K562 (cell line): ENCODE data around the gene C6orf163. TPM values are rescaled to one million over a fixed set of nuclear protein-coding genes. Genes with fewer than 3 reads are reported as not detected.
A peak's percentile ranks its signal among the peaks of the same experiment; 100 is the strongest.

ENCODE experiments used
- CCNT2 ChIP-seq: IDR thresholded peaks from 2 replicates; pipeline ENCODE4 v1.6.1; 2011; ENCODE audit warnings: borderline replicate concordance, low read depth, mild to moderate bottlenecking, moderate library complexity, mixed read lengths, low read length; ENCODE audit not compliant: insufficient read length; ENCODE audit errors: extremely low read depth
- CREM ChIP-seq: IDR thresholded peaks from 2 replicates; pipeline ENCODE4 v1.6.1; 2014; ENCODE audit warnings: antibody characterized with exemption, low read depth
- CXXC5 ChIP-seq: fragments of 250-450 bp; sonication (Bioruptor Pico); IDR thresholded peaks from 2 replicates; pipeline ENCODE4 v1.8.0; 2022; ENCODE audit warnings: inconsistent platforms, mild to moderate bottlenecking, moderate library complexity
- ESRRA ChIP-seq: fragments of 450-650 bp; IDR thresholded peaks from 2 replicates; pipeline ENCODE4 v1.6.1; 2014; ENCODE audit warnings: low read depth, mild to moderate bottlenecking, moderate library complexity, borderline replicate concordance
- ETS1 ChIP-seq: conservative IDR thresholded peaks from 2 replicates; pipeline ENCODE4 v1.6.1; 2011; ENCODE audit warnings: low read depth, mild to moderate bottlenecking, low read length; ENCODE audit not compliant: control insufficient read depth
- ETV1 ChIP-seq: fragments of 450-650 bp; conservative IDR thresholded peaks from 2 replicates; pipeline ENCODE4 v1.6.1; 2016; ENCODE audit warnings: missing genetic modification characterization, control low read depth, low read depth, missing compliant biosample characterization
- GATAD2A ChIP-seq: fragments of 450-650 bp; IDR thresholded peaks from 2 replicates; pipeline ENCODE4 v1.6.1; 2017
- KAT8 ChIP-seq: fragments of 450-650 bp; IDR thresholded peaks from 2 replicates; pipeline ENCODE4 v1.6.1; 2016; ENCODE audit warnings: low read depth, mild to moderate bottlenecking
- KDM5B ChIP-seq: fragments of 200-600 bp; sonication (generic); IDR thresholded peaks from 2 replicates; pipeline ENCODE4 v1.6.1; 2012; ENCODE audit warnings: low read depth, mild to moderate bottlenecking, moderate library complexity, low read length, control low read depth, inconsistent platforms; ENCODE audit not compliant: insufficient replicate concordance
- KLF13 ChIP-seq: fragments of 450-650 bp; IDR thresholded peaks from 2 replicates; pipeline ENCODE4 v1.6.1; 2016; ENCODE audit warnings: missing genetic modification characterization, low read depth, mild to moderate bottlenecking, missing compliant biosample characterization, moderate library complexity, borderline replicate concordance
- NEUROD1 ChIP-seq: fragments of 150-350 bp; IDR thresholded peaks from 2 replicates; pipeline ENCODE4 v1.6.1; 2014; ENCODE audit warnings: borderline replicate concordance, low read length, low read depth; ENCODE audit not compliant: partially characterized antibody
- PHF8 ChIP-seq: fragments of 200-600 bp; sonication (generic); IDR thresholded peaks from 2 replicates; pipeline ENCODE4 v1.6.1; 2012; ENCODE audit warnings: mixed run types, mild to moderate bottlenecking, inconsistent platforms, low read length, moderate library complexity, borderline replicate concordance
- POLR2A ChIP-seq: fragments of 450-650 bp; conservative IDR thresholded peaks from 2 replicates; pipeline ENCODE4 v1.6.1; 2016
- SMAD4 ChIP-seq: fragments of 250-450 bp; sonication (Bioruptor Pico); conservative IDR thresholded peaks from 2 replicates; pipeline ENCODE4 v1.8.0; 2021; ENCODE audit warnings: inconsistent platforms, mild to moderate bottlenecking, moderate library complexity
- polyA plus RNA-seq, 8 experiments: library from polyadenylated mRNA; depleted of rRNA in 4 of 8; stranded (reverse) in 5 of 8; unstranded in 3 of 8; fragments of >200 nt; fragmentation: Nextera tagmentation in 2 of 8; fragmentation: Illumina TruSeq in 1 of 8; extraction: Ambion mirVana in 2 of 8; extraction: Trizol in 1 of 8; gene quantifications; 2 replicates each; pipeline versions ENCODE4 v1.2.1 to v1.2.3, GENCODE V29; 2011 to 2014; ENCODE audit warnings: inconsistent platforms in 1 of 8, missing spikeins in 1 of 8
- total RNA-seq, 7 experiments: library from RNA; depleted of rRNA in 6 of 7; stranded (reverse); fragments of >200 nt in 6 of 7; fragmentation: Illumina TruSeq in 2 of 7; extraction: Trizol in 2 of 7; gene quantifications; 2 replicates each; pipeline versions ENCODE4 v1.2.1 to v1.2.3, GENCODE V29; 2011 to 2021; ENCODE audit warnings: low replicate concordance in 1 of 7
- TF ChIP-seq, protein P1 (sequence below): fragments of 250-450 bp; sonication (Bioruptor Pico); IDR thresholded peaks from 2 replicates; pipeline ENCODE4 v1.9.0; 2021; ENCODE audit warnings: mild to moderate bottlenecking, inconsistent platforms

Gene C6orf163
- total and polyA plus RNA-seq, 9 of the 15 experiments (the other 6 are each of a cell fraction or from before 2014, with no cell fraction given): 0.67 to 4.7 (median 1.5) TPM

- TF ChIP-seq ESRRA: peak; percentile 87
- TF ChIP-seq GATAD2A: 0 out of 2 replicates have a peak, but pooled peaks have one; percentile 14
- peak; percentile 58; the same call in 1 of the 2 replicates for TF ChIP-seq CREM
- peak; percentile 94 for TF ChIP-seq KDM5B
- peak; percentile 85 for TF ChIP-seq CXXC5 (CRISPR knock-in tag)
- peak; percentile 93 for TF ChIP-seq POLR2A
- TF ChIP-seq ETV1 (tag): peak; percentile 59; the same call in 1 of the 2 replicates
- TF ChIP-seq, protein P1, sequence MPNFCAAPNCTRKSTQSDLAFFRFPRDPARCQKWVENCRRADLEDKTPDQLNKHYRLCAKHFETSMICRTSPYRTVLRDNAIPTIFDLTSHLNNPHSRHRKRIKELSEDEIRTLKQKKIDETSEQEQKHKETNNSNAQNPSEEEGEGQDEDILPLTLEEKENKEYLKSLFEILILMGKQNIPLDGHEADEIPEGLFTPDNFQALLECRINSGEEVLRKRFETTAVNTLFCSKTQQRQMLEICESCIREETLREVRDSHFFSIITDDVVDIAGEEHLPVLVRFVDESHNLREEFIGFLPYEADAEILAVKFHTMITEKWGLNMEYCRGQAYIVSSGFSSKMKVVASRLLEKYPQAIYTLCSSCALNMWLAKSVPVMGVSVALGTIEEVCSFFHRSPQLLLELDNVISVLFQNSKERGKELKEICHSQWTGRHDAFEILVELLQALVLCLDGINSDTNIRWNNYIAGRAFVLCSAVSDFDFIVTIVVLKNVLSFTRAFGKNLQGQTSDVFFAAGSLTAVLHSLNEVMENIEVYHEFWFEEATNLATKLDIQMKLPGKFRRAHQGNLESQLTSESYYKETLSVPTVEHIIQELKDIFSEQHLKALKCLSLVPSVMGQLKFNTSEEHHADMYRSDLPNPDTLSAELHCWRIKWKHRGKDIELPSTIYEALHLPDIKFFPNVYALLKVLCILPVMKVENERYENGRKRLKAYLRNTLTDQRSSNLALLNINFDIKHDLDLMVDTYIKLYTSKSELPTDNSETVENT (CRISPR knock-in tag): peak; percentile 99
- TF ChIP-seq ETS1: peak; percentile 72
- no peak for TF ChIP-seq KAT8
- TF ChIP-seq SMAD4 (CRISPR knock-in tag): peak; percentile 92
- peak; percentile 48 for TF ChIP-seq NEUROD1
- peak; percentile 93 for TF ChIP-seq CCNT2
- TF ChIP-seq KLF13: 0 out of 2 replicates have a peak, but pooled peaks have one; percentile 53
- TF ChIP-seq PHF8: peak; percentile 93; the same call in 1 of the 2 replicates
Measured at GRCh38 chr6:87322304-87323212, 22.1 kb upstream of the C6orf163 start, which contains the start of gene SMIM8 (continued).
